Activated T-cell treated with anti-CD3 and anti-CD28 coated beads, Interleukin-2, amount 50 U/mL, for 4 hours (primary cell): ENCODE results near the gene TMEM106C. TPM values are rescaled to one million over a fixed set of nuclear protein-coding genes. Genes with fewer than 3 reads are reported as not detected.

Experiments
- ATAC-seq, 2 donors: fragments of 200-7000 bp; cut with Tn5 transposase; one replicate each; pipeline ENCODE4 v1.10.0; 2021
- DNase-seq: peaks from one replicate; pipeline ENCODE4 v3.0.0-alpha.2; 2020
- H3K27me3 Mint-ChIP-seq: one replicate; pipeline ENCODE4 v1.8.0; 2021; ENCODE audit warnings: low read depth, mixed read lengths
- H3K36me3 Mint-ChIP-seq: one replicate; pipeline ENCODE4 v1.8.0; 2022; ENCODE audit warnings: mixed read lengths; ENCODE audit not compliant: insufficient read depth
- H3K4me1 Mint-ChIP-seq: one replicate; pipeline ENCODE4 v1.8.0; 2021; ENCODE audit warnings: low read depth, mixed read lengths
- H3K4me3 Mint-ChIP-seq: one replicate; pipeline ENCODE4 v1.8.0; 2021; ENCODE audit warnings: mild to moderate bottlenecking, moderate library complexity, mixed read lengths
- H3K9me3 Mint-ChIP-seq: one replicate; pipeline ENCODE4 v1.8.0; 2021; ENCODE audit warnings: mixed read lengths
- total RNA-seq, 3 donors: library from RNA; stranded (reverse); gene quantifications; one replicate each; pipeline ENCODE4 v1.2.1, GENCODE V29; 2021

Gene TMEM106C
- total RNA-seq, 3 donors from 2014 or later = 60.7 to 72.8 (median 63.1) TPM

DNA sequence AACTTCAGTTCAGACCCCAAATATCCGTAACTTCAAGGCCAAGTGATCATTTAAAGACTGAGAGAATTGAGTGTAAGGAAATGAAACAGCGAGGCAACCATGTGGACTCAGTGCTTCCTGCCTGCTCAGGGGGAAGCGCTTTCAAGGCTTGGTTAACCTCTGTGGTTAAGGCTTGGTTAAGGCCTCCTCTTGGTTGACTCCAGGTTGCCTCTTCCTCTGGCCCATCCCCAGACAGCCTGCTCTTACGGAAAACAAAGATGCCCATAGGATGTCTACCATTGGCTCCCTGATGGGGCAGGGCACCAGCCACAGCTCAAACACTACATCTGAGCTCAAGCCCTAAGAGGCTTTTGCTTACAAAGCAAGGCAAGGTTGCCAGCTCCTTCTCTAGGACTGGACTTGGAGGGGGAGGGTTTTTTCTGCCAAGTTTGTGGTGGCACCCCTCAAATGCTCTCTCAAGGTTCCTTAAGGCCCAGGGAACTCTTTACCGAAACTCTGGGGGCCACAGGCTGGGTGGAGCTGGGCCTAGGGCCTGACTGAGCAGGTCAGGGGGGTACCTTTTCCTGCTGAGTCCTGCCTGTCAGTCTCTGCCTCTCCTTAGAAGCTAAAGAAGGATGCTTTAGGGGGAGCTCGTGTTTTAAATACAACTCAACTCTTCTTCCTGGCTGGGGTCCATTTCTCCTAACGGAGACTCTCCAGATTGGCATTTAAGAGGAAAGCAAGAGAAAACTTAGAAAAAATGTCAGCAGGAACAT, 27.1 kb downstream of the TMEM106C start:
- Mint-ChIP-seq H3K4me1 (peaks cover 21% of the 10 kb centered on the region), H3K36me3 (no peaks in the 10 kb centered on the region), H3K9me3 (no peaks in the 10 kb centered on the region), H3K27me3 (peaks cover 18% of the 10 kb centered on the region), H3K4me3 (no peak overlapping the region)
- DNase-seq = no peak
- peak; percentile 85 to 88 for ATAC-seq

DNA sequence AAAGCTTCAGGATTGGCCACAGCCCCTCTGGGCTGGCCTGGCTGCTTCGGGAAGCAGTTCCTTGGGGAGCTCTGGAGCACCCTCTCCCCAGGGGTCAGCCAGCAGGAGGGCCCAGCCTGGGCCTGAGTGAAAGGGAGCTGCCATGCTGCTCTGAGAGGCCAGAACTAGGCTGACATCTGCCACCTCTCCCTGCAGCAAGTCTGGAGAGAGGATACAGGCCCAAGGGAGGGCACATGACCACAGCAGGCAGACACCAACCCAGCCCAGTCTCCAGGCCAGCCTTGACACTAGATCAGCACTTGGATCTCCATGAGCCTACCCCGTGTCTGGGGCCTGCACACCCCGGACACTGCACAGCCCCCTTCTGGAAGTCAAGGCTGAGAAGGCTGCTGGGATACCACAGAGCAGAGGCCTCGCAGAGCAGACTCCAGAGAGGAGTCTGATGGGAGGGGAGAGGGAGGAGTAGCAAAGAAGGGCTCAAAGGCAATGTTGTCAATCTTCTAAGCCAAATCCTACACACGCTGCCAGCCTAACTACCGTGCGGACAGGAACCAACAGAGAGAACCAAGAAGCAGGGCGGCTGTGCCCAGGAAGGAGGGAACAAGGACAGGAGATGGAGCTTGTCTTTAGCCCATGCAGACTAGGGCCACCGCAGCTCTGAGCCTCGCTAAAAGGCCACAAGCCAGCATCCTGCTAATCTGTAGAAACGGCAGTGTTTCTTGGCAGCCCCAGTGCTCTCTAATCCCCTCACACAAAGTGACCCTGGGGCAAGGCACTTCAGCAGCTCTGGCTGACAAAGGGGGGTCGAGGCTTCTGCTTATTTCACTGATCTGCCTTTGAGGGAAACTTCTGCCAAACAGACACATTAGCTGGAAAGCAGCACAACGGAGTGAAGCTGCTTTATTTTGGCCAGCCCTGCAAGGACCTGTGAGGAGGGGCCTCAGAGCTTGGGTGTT, 28.0 kb downstream of the TMEM106C start:
- Mint-ChIP-seq H3K36me3 (no peaks in the 10 kb centered on the region), H3K9me3 (no peaks in the 10 kb centered on the region), H3K4me3 (no peak overlapping the region), H3K27me3 (peaks cover 25% of the 10 kb centered on the region), H3K4me1 (peaks cover 21% of the 10 kb centered on the region)
- no peak for DNase-seq
- ATAC-seq = no peak

GRCh38 chr12:47992776-47993175, 29.4 kb downstream of the TMEM106C start:
- ATAC-seq = no peak
- H3K4me3 Mint-ChIP-seq = no peak overlapping the region
- no peak for DNase-seq

DNA sequence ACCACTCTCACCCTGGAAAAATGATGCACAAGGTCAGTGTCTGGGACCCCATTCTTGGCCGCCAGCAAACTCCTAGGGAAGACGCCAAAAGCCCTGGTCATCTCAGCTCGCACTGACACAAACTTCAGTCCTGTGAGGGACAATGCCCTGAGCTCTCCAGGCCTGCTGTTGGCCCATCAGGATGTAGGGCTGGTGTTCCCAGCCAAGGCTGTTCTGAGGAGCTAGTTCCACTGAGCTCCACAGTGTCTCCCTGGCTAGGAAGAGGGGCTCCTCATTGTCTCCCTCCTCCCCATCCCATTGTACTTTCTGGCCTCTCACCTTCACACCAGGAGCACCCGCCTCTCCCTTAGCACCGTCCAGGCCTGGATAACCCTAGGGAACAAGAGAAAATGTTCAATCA, 30.1 kb downstream of the TMEM106C start:
- H3K27me3 Mint-ChIP-seq = peaks cover 36% of the 10 kb centered on the region
- no peak overlapping the region for H3K4me3 Mint-ChIP-seq
- H3K9me3 Mint-ChIP-seq = no peaks in the 10 kb centered on the region
- peaks cover 21% of the 10 kb centered on the region for H3K4me1 Mint-ChIP-seq
- ATAC-seq = no peak
- no peak for DNase-seq
- H3K36me3 Mint-ChIP-seq = no peaks in the 10 kb centered on the region

More at GRCh38 chr12:47992776-47993175, 29.4 kb downstream of the TMEM106C start:
- Mint-ChIP-seq H3K9me3 (no peaks in the 10 kb centered on the region), H3K36me3 (no peaks in the 10 kb centered on the region), H3K4me1 (peaks cover 21% of the 10 kb centered on the region), H3K27me3 (peaks cover 32% of the 10 kb centered on the region)

GRCh38 chr12:47995981-47996401, 32.6 kb downstream of the TMEM106C start:
- Mint-ChIP-seq H3K4me1 (peaks cover 1% of the 10 kb centered on the region), H3K9me3 (no peaks in the 10 kb centered on the region), H3K4me3 (no peak overlapping the region), H3K36me3 (no peaks in the 10 kb centered on the region), H3K27me3 (peaks cover 59% of the 10 kb centered on the region)
- DNase-seq (no peak), ATAC-seq (no peak)

DNA sequence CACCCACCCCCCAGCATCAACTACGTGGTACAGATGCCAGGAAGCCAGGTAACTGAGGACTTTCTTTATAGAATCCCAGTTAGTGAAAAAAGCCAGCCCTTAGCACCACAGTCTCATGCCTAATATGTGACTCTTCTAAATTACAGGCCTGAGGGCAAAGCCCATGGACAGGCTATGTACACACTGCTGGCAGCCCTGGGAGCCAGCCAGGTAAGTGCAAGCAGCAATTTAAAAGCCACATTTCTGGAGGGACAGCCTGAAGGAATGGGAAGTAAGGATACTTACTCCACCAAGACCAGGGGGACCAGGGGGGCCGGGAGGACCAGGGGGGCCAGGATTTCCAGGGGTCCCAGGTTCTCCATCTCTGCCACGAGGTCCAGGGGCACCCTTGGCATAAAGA, 33.9 kb downstream of the TMEM106C start:
- Mint-ChIP-seq H3K4me3 (no peak overlapping the region), H3K9me3 (no peaks in the 10 kb centered on the region), H3K36me3 (no peaks in the 10 kb centered on the region), H3K4me1 (peaks cover 13% of the 10 kb centered on the region), H3K27me3 (peaks cover 71% of the 10 kb centered on the region)
- ATAC-seq (no peak), DNase-seq (no peak)

DNA sequence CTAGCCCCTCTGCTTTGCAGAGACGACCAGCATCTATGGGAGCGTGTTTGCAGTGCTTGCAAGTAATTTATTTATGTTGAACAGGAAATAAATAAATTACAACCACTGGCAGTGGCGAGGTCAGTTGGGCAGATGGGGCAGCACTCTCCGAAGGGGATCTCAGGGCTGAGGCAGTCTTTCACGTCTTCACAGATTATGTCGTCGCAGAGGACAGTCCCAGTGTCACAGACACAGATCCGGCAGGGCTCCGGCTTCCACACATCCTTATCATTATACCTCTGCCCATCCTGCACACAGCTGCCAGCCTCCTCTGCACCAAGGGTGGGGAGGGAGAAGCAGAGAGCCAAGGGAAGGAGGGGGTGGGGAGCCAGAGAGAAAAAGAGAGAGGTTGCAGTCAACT, 36.4 kb downstream of the TMEM106C start:
- Mint-ChIP-seq H3K9me3 (no peaks in the 10 kb centered on the region), H3K36me3 (no peaks in the 10 kb centered on the region), H3K4me3 (no peak overlapping the region), H3K27me3 (peaks cover 81% of the 10 kb centered on the region), H3K4me1 (peaks cover 31% of the 10 kb centered on the region)
- DNase-seq (no peak), ATAC-seq (no peak)

- Mint-ChIP-seq H3K4me3 (peak overlapping the region; percentile 75), H3K36me3 (no peaks in the 10 kb centered on the region), H3K9me3 (no peaks in the 10 kb centered on the region), H3K27me3 (peaks cover 83% of the 10 kb centered on the region), H3K4me1 (peaks cover 35% of the 10 kb centered on the region)
- ATAC-seq (no peak), DNase-seq (no peak)
Observed at GRCh38 chr12:48000878-48001504, 37.6 kb downstream of the TMEM106C start.

- Mint-ChIP-seq H3K27me3 (peaks cover 82% of the 10 kb centered on the region), H3K9me3 (no peaks in the 10 kb centered on the region), H3K4me3 (peak overlapping the region; percentile 75), H3K36me3 (no peaks in the 10 kb centered on the region), H3K4me1 (peaks cover 35% of the 10 kb centered on the region)
- peak; percentile 26 to 32 for ATAC-seq
- DNase-seq = no peak
Observed at GRCh38 chr12:48001505-48002413, 38.4 kb downstream of the TMEM106C start.

GRCh38 chr12:48002414-48002730, 39.0 kb downstream of the TMEM106C start:
- Mint-ChIP-seq H3K4me3 (peak overlapping the region; percentile 75), H3K9me3 (no peaks in the 10 kb centered on the region)

GRCh38 chr12:48002773-48003218, 39.4 kb downstream of the TMEM106C start:
- peaks cover 35% of the 10 kb centered on the region for H3K4me1 Mint-ChIP-seq
- H3K36me3 Mint-ChIP-seq = no peaks in the 10 kb centered on the region
- H3K27me3 Mint-ChIP-seq = peaks cover 85% of the 10 kb centered on the region
- H3K9me3 Mint-ChIP-seq = no peaks in the 10 kb centered on the region
- H3K4me3 Mint-ChIP-seq = peak overlapping the region; percentile 60
- ATAC-seq = no peak
- DNase-seq = no peak

More at GRCh38 chr12:48002414-48002730, 39.0 kb downstream of the TMEM106C start:
- ATAC-seq (no peak), DNase-seq (no peak)
- Mint-ChIP-seq H3K27me3 (peaks cover 86% of the 10 kb centered on the region), H3K36me3 (no peaks in the 10 kb centered on the region), H3K4me1 (peaks cover 35% of the 10 kb centered on the region)

DNA sequence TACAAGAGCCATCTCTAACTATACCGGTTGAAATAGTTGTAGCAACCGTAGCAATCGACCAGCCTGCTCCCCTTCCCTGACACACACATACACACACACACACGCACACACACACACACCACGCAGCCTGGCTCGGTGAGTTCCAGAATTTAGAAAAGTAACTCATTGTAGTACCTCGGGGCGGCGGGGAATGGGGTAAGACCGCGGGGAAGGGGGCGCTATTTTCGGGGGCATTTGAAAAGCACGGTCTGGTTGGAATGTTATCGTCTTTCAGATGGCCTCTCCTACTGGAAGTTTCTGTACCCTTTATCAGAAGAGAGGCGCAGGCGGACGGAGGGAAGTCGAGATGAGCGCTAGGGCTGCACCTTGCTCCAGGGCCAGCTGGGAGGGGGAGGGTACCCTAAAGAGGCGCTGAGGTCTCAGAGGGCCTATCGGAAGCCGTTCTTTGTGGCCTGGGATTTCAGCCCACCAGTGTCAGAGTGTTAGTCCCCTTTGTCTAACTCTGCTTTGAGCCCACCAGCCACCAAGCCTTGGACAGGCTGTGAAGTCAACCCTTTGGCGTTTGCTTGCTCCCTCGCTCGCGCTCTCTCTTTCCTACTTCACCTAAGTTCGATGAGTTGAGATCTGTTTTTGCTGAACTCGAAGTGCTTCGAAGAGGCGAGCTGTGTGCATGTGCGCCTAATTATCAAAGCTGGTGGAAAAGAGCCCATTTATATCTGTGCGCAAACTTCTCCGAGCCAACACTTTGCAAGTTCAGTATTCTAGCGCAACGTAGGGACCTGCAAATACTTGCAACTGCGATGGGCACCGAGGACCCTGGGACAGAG, 40.0 kb downstream of the TMEM106C start:
- DNase-seq (no peak), ATAC-seq (peak; percentile 12 to 21)
- peak overlapping the region; percentile 60 for H3K4me3 Mint-ChIP-seq
- H3K36me3 Mint-ChIP-seq = no peaks in the 10 kb centered on the region
- H3K4me1 Mint-ChIP-seq = peaks cover 35% of the 10 kb centered on the region
- H3K9me3 Mint-ChIP-seq = no peaks in the 10 kb centered on the region
- peaks cover 85% of the 10 kb centered on the region for H3K27me3 Mint-ChIP-seq
